ENCODE measurements around the gene CADPS2. TPM values are rescaled to one million over a fixed set of nuclear protein-coding genes. Genes with fewer than 3 reads are reported as not detected.
"Not testable (repeated sequence)": the region's sequence is repeated elsewhere in the genome, so short reads cannot be mapped to it uniquely, and the experiment has no call there.

CADPS2 gene
- total RNA-seq, 2 experiments from 2014 or later, result not detected

DNA sequence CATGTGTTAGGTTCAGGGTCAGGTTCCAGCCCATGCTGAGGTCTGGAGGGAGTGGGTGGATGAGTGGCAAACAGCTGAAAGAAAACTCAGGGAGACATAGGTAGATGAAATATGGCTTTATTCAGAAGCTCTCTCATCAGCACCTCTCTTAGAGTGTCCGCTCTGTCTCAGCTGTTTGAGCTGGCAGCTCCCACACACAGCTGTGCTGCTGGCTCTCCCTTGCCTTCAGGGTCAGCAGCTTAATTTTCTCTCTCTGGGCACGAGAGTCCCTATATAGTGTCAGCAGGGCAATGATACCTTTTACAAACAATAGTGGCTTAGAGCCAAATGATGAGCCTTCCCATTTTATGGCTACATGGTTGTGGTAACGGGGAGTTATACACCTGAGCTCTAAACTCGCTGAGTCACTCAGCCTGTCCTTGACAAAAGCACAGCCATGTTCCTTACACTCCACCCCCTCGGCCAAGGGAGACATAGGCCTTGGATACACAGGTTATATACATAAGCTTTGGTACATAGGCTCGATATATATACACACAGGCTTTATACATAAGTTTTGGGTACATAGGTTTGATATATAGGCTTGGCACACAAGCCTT is 197.8 kb downstream of the CADPS2 start:
- no peak for DNase-seq
- H3K27me3 Mint-ChIP-seq, result no peaks in the 10 kb centered on the region
- H3K4me3 Mint-ChIP-seq, result no peak overlapping the region
- H3K9me3 Mint-ChIP-seq, result no peaks in the 10 kb centered on the region
- H3K27ac Mint-ChIP-seq, result no peak overlapping the region
- H3K36me3 Mint-ChIP-seq, result no peaks in the 10 kb centered on the region
- no peaks in the 10 kb centered on the region for H3K4me1 Mint-ChIP-seq

DNA sequence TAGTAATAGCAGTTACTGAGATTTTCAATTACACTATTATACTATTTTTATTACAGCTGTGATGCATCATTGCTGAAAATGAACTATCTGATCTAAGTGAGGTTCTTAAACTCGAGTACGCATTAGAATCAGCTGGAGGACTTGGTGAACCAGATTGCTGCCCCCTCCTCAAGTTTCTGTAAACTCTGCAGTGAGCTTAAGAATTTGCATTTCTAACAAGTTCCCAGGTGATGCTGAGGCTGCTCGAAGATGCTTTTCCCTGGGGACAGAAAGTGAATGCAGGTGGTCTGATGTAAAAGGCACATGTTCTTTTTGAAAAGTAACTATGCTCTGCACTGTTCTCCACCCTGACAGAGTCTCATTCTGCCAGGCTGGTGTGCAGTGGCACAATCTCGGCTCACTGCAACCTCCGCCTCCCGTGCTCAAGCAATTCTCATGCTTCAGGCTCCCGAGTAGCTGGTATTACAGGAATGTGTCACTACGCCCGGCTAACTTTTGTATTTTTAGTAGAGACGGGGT is 199.8 kb downstream of the CADPS2 start:
- Mint-ChIP-seq H3K4me3 (no peak overlapping the region), H3K27ac (no peak overlapping the region), H3K9me3 (no peaks in the 10 kb centered on the region), H3K27me3 (no peaks in the 10 kb centered on the region), H3K4me1 (no peaks in the 10 kb centered on the region), H3K36me3 (no peaks in the 10 kb centered on the region)
- DNase-seq, result no peak

DNA sequence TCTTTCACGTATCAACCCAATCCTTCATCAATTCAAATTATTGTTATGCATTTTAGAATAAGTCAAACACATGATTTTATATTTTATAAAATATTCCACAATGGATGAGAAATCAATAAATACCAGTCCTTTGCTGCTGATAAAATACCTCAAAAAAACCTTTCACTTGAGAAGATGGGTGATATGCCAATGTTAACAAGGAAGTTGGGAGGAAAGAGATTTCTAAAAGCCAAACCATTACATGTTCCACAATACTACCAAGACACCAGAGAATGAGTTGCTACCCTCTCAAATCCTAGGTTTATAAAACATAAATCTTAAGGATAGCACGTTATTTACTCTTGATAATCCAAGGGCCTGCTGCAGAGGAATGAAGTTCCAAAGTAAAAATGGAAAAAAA is 201.8 kb downstream of the CADPS2 start:
- H3K9me3 Mint-ChIP-seq, result no peaks in the 10 kb centered on the region
- DNase-seq, result no peak
- no peak overlapping the region for H3K4me3 Mint-ChIP-seq
- H3K27me3 Mint-ChIP-seq, result no peaks in the 10 kb centered on the region
- no peaks in the 10 kb centered on the region for H3K36me3 Mint-ChIP-seq
- no peaks in the 10 kb centered on the region for H3K4me1 Mint-ChIP-seq
- H3K27ac Mint-ChIP-seq, result no peak overlapping the region

DNA sequence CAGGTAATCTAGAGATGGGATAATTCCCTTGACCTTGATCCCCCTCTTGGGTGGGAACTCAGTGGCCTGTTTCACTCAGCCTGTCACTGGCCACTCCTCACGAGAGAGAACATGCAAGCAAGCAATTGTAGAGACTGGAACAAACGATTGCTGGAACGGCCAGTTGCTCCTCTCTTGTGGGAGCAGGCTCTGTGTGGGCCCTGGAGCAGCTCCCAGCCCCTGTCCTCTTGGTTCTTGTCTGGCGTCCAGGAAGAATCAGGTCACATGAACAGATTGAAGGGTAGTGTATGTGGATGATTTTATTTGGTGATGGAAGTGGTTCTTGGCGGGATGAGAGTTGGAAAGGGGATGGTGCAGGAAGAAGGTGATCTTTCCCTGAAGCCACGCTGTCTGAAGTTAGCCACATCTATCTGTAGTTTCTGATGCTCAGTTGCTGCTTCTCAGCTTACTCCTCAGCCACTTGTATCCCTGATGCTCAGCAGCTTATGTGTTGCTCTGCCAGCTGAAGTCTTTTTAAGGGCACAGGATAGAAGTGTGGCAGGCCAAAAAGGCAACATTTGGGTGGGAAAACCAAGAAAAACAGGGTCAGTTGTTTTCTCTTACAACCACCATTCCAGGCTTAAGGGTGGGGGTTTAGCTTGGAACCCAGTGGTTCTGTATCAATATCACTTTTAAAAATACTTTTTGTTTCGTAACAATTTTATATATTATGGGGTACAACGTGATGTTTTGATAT is 203.3 kb downstream of the CADPS2 start:
- Mint-ChIP-seq H3K36me3 (no peaks in the 10 kb centered on the region), H3K9me3 (no peaks in the 10 kb centered on the region), H3K27me3 (no peaks in the 10 kb centered on the region), H3K4me1 (no peaks in the 10 kb centered on the region), H3K4me3 (no peak overlapping the region), H3K27ac (no peak overlapping the region)
- DNase-seq, result no peak

DNA sequence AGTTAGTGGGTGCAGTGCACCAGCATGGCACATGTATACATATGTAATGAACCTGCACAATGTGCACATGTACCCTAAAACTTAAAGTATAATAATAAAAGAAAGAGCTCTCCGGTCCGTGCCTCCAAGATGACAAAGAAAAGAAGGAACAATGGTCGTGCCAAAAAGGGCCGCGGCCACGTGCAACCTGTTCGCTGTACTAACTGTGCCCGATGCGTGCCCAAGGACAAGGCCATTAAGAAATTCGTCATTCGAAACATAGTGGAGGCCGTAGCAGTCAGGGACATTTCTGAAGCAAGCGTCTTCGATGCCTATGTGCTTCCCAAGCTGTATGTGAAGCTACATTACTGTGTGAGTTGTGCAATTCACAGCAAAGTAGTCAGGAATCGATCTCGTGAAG is 205.1 kb downstream of the CADPS2 start:
- not testable (repeated sequence) for H3K27ac Mint-ChIP-seq, H3K27me3 Mint-ChIP-seq, H3K36me3 Mint-ChIP-seq, H3K4me1 Mint-ChIP-seq, H3K4me3 Mint-ChIP-seq, H3K9me3 Mint-ChIP-seq, DNase-seq

DNA sequence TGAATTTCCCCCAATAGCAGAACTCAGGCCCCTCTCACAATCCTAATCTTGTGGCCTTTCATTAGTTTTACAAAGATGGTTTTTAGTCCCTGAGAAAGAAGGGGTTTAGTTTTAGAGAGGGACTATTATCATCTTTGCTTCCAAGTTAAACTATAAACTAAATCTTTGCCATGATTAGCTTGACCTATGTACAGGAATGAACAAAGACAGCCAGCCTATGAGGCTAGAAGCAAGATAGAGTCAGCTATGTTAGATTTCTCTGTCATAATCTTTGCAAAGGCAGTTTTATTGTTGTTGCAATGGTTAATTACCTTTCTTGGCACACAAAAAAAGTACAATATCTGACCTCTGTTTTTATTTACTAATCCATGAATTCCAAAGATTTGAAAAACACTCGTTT is 206.4 kb downstream of the CADPS2 start:
- Mint-ChIP-seq H3K4me1 (no peaks in the 10 kb centered on the region), H3K27me3 (no peaks in the 10 kb centered on the region), H3K27ac (no peak overlapping the region)

DNA sequence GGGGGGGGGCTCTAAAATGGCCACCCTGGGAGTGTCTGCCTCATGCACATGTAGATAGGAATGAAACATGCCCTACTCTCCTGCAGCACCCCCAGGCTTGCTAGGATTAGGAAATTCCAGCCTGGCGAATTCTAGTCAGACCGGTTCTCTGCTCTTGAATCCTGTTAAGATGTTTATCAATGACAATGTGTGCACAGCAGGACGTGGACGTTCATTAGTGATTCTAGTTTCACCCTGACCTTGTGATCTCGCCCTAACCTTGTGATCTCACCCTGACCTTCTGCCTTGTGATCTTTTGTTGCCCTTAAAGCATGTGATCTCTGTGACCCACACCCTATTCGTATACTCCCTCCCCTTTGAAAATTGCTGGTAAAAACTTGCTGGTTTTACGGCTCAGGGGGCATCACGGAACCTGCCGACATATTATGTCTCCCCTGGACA is 207.0 kb downstream of the CADPS2 start:
- not testable (repeated sequence) for H3K36me3 Mint-ChIP-seq, DNase-seq, H3K9me3 Mint-ChIP-seq, H3K27me3 Mint-ChIP-seq, H3K27ac Mint-ChIP-seq, H3K4me3 Mint-ChIP-seq, H3K4me1 Mint-ChIP-seq

More for the DNA sequence above, 206.4 kb downstream of the CADPS2 start:
- Mint-ChIP-seq H3K4me3 (no peak overlapping the region), H3K36me3 (no peaks in the 10 kb centered on the region), H3K9me3 (no peaks in the 10 kb centered on the region)
- DNase-seq, result no peak

DNA sequence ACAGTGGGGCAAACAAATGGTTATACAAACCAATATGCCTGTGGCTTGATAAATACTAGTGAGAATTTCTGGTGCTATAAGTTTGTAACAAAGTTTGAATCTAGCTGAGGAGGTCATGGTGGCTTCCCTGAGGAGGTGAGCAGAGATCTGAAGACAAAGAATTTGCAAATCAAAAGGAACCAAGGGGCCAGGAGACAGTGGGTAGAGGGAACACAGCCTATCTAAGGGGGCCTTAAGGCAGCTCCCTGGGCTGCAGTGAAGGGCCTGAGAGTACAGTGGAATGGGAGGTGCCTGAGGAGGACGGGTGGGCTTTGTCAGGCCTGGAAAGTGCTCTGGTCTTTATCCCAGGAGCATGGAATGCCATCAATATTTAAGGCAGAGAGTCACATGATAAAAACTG is 209.1 kb downstream of the CADPS2 start:
- no peak overlapping the region for H3K4me3 Mint-ChIP-seq
- DNase-seq, result no peak
- H3K27me3 Mint-ChIP-seq, result no peaks in the 10 kb centered on the region
- no peak overlapping the region for H3K27ac Mint-ChIP-seq
- no peaks in the 10 kb centered on the region for H3K4me1 Mint-ChIP-seq
- H3K36me3 Mint-ChIP-seq, result no peaks in the 10 kb centered on the region
- no peaks in the 10 kb centered on the region for H3K9me3 Mint-ChIP-seq

DNA sequence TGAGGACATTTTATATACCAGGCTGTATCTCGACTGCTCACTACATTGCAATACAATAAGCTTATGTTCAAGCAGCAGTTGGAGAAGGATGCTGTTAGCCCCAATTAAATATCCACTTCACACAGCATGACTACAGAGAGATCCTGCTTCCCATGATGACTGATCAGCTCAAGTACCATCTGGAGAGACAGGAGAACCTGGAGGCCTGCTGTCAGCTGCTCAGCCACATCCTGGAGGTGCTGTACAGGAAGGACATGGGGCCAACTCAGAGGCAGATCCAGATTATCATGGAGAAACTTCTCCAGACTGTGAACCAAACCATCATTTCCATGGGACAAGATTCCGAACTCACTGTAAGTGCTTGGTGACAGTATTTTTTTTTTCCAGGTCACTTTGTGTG is 209.8 kb downstream of the CADPS2 start:
- Mint-ChIP-seq H3K27ac (no peak overlapping the region), H3K27me3 (no peaks in the 10 kb centered on the region), H3K9me3 (no peaks in the 10 kb centered on the region), H3K4me1 (no peaks in the 10 kb centered on the region), H3K36me3 (no peaks in the 10 kb centered on the region), H3K4me3 (no peak overlapping the region)
- DNase-seq, result no peak

DNA sequence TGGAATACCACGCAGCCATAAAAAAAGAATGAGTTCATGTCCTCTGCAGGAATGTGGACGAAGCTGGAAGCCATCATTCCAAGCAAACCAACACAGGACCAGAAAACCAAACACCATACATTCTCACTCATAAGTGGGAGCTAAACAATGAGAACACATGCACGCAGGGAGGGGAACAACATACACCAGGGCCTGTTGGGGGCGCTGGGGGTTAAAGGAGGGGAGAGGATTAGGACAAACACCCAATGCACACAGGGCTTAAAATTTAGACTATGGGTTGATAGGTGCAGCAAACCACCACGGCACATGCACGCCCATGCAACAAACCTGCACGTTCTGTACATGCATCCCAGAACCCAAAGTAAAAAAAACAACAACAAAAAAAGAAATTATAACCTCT is 210.6 kb downstream of the CADPS2 start:
- DNase-seq, result no peak
- Mint-ChIP-seq H3K36me3 (no peaks in the 10 kb centered on the region), H3K4me1 (no peaks in the 10 kb centered on the region), H3K27ac (no peak overlapping the region), H3K27me3 (no peaks in the 10 kb centered on the region), H3K9me3 (no peaks in the 10 kb centered on the region), H3K4me3 (no peak overlapping the region)

DNA sequence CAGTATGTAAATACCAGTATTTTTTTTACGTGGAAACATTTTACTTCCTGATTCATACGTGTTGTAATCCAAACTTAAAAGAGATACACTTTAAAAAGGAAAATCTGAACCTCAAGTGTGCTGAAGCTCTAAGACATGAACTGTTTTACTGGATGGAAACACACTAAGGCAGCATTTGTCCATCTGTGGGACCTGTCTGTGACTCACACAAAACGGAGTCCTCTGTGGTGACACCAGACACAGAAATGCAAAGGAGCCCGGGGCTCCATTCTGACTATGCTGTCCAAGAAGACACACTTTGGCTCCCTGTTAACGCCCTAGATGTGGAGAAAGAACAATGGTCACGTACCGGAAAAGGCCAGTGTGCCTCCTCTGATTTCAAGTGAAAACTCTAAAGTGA is 211.2 kb downstream of the CADPS2 start:
- Mint-ChIP-seq H3K36me3 (no peaks in the 10 kb centered on the region), H3K9me3 (no peaks in the 10 kb centered on the region), H3K4me3 (no peak overlapping the region), H3K4me1 (no peaks in the 10 kb centered on the region), H3K27ac (no peak overlapping the region), H3K27me3 (no peaks in the 10 kb centered on the region)
- DNase-seq, result no peak

DNA sequence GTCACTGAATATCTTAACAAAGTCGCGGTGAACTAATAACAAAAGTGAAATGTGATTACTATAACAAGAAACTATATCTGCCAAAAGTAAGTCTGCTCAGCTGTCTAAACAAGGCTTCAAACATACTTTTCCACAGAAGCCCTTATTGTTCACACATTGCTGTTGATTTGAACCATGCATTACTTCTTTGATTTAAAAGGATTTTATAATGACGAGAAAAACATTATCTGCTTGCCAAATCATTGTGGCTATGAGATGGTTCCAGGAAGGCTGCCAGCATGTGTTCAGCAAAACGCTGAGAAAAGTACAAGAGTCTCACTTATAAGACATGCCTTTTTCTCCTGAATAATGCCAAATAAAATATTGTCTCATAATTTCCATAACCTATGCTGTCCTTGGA is 211.8 kb downstream of the CADPS2 start:
- DNase-seq, result no peak
- no peaks in the 10 kb centered on the region for H3K36me3 Mint-ChIP-seq
- H3K9me3 Mint-ChIP-seq, result no peaks in the 10 kb centered on the region
- no peaks in the 10 kb centered on the region for H3K4me1 Mint-ChIP-seq
- no peaks in the 10 kb centered on the region for H3K27me3 Mint-ChIP-seq
- H3K4me3 Mint-ChIP-seq, result no peak overlapping the region
- no peak overlapping the region for H3K27ac Mint-ChIP-seq

DNA sequence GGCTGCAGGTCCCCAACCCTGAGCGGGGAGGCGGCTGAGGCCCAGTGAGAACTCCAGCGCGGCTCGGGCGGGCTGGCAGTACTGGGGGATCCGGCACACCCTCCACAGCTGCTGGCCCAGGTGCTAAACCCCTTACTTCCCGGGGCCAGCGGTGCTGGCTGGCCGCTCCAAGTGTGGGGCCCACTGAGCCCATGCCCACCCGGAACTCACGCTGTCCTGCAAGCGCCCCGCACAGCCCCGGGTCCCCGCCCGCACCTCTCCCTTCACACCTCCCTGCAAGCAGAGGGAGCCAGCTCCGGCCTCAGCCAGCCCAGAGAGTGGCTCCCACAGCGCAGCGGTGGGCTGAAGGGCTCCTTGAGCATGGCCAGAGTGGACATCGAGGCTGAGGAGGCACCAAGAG is 212.3 kb downstream of the CADPS2 start:
- Mint-ChIP-seq H3K4me1 (no peaks in the 10 kb centered on the region), H3K9me3 (no peaks in the 10 kb centered on the region), H3K27me3 (no peaks in the 10 kb centered on the region), H3K27ac (no peak overlapping the region), H3K36me3 (no peaks in the 10 kb centered on the region), H3K4me3 (no peak overlapping the region)
- DNase-seq, result no peak

DNA sequence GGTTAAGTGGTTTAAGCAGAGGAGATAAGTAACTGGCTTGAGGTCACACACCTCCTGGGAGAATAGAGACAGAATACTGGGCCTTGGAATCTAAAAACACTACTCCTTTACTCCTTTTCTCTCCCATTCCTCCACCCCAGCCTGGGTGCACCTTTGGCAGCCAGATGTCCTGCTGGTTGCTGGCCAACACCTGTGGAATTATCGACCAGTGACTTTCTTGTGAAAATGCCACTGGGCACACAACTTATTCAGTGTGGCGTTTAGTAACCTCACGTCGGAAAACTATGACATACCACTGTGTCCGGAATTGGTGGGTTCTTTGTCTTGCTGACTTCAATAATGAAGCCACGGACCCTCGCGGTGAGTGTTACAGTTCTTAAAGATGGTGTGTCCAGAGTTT is 213.7 kb downstream of the CADPS2 start:
- Mint-ChIP-seq H3K27me3 (no peaks in the 10 kb centered on the region), H3K4me3 (no peak overlapping the region), H3K27ac (no peak overlapping the region), H3K9me3 (no peaks in the 10 kb centered on the region), H3K36me3 (no peaks in the 10 kb centered on the region), H3K4me1 (no peaks in the 10 kb centered on the region)
- no peak for DNase-seq

DNA sequence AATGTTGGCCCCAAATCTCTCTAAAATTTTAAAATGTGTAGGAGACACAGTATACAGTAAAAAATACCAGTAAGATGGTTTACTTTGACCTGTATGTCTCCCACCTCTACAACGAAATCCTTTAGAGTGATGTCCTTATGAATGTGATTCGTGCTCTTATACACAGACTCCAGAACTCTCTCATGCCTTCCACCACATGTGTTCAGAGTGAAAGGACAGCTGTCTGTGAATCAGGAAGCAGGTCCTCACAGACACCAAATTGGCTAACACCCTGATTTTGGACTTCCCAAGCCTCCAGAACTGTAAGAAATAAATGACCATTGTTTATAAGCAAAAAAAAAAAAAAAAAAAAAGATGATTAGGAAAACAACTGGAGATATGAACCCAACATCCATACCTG is 222.5 kb downstream of the CADPS2 start:
- Mint-ChIP-seq H3K4me3 (no peak overlapping the region), H3K36me3 (peaks cover 1% of the 10 kb centered on the region), H3K9me3 (peaks cover 2% of the 10 kb centered on the region), H3K27ac (no peak overlapping the region), H3K4me1 (no peaks in the 10 kb centered on the region), H3K27me3 (no peaks in the 10 kb centered on the region)
- DNase-seq, result no peak

DNA sequence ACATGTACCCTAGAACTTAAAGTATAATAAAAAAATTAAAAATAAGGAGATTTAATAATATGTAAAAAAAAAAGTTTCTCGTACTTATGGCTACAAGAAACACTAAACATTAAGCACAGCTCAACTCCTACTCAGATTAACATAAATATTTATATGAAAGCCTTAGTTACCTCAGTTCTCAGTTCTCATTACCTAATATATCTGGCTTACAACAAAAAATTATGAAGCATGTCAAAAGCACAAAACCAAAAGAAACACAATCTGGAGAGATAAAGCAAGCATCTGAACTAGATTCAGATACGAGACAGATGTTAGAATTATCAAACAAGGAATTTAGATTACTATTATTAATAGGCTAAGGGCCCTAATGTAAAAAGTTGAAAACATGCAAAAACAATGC is 227.4 kb downstream of the CADPS2 start:
- H3K27ac Mint-ChIP-seq, result no peak overlapping the region
- peaks cover 4% of the 10 kb centered on the region for H3K9me3 Mint-ChIP-seq
- H3K4me3 Mint-ChIP-seq, result no peak overlapping the region
- DNase-seq, result no peak
- no peaks in the 10 kb centered on the region for H3K4me1 Mint-ChIP-seq
- H3K36me3 Mint-ChIP-seq, result peaks cover 1% of the 10 kb centered on the region
- no peaks in the 10 kb centered on the region for H3K27me3 Mint-ChIP-seq

Measured in activated naive CD8-positive, alpha-beta T cell treated with anti-CD3 and anti-CD28 coated beads for 36 hours (primary cell).